Cerebellar nuclear complex (tissue), 1 donor: Measurements from ENCODE around the gene TMEM109.

Source experiments
- DNase-seq, 2 experiments: peaks; one replicate each; lab custom pipeline; 2025; lab: John Stamatoyannopoulos, UW

TMEM109 gene

GRCh38 chr11:60913793-60914632 is at the start of gene TMEM109:
Gene TMEM109 (plus strand): TSS chr11:60914158. CDS start chr11:60919694, 5,536 bp downstream.
- peak in 1 of 2 experiments; percentile 97 for DNase-seq

GRCh38 chr11:60864856-60865513 is 49.0 kb upstream of the TMEM109 start:
- DNase-seq, result no peak

GRCh38 chr11:60866911-60867870 is 46.8 kb upstream of the TMEM109 start, which contains the start of gene ZP1:
Gene ZP1 (plus strand): TSS chr11:60867542. CDS start chr11:60867562, 20 bp downstream.
- no peak for DNase-seq

- DNase-seq, result no peak
These were observed 45.9 kb upstream of the TMEM109 start for GRCh38 chr11:60867871-60868681.

GRCh38 chr11:60868682-60869450 is 45.1 kb upstream of the TMEM109 start:
- DNase-seq, result no peak

- no peak for DNase-seq
These were observed 44.5 kb upstream of the TMEM109 start for GRCh38 chr11:60869451-60869825.

- no peak for DNase-seq
These were observed 43.7 kb upstream of the TMEM109 start for GRCh38 chr11:60870276-60870675.

GRCh38 chr11:60870733-60871377 is 43.1 kb upstream of the TMEM109 start:
- no peak for DNase-seq

GRCh38 chr11:60871378-60872061 is 42.4 kb upstream of the TMEM109 start:
- DNase-seq, result no peak

- DNase-seq, result no peak
These were observed 41.6 kb upstream of the TMEM109 start for GRCh38 chr11:60872124-60872960.

GRCh38 chr11:60872961-60873524 is 40.9 kb upstream of the TMEM109 start:
- DNase-seq, result peak in 1 of 2 experiments; percentile 37

GRCh38 chr11:60873533-60873932 is 40.4 kb upstream of the TMEM109 start:
- no peak for DNase-seq

- no peak for DNase-seq
These were observed 39.3 kb upstream of the TMEM109 start for GRCh38 chr11:60874421-60875365.

- DNase-seq, result no peak
These were observed 38.4 kb upstream of the TMEM109 start for GRCh38 chr11:60875366-60876167.

- DNase-seq, result no peak
These were observed 37.8 kb upstream of the TMEM109 start for GRCh38 chr11:60876168-60876485.
